GM12878 (cell line): ENCODE results near the gene ARHGAP5. TPM values are rescaled to one million over a fixed set of nuclear protein-coding genes. Genes with fewer than 3 reads are reported as not detected.
A peak's percentile ranks its signal among the peaks of the same experiment; 100 is the strongest.

Source experiments
- ATAC-seq: fragments of 200-7000 bp; cut with Tn5 transposase; 3 replicates; pipeline ENCODE4 v1.9.1; 2020; ENCODE audit warnings: mild to moderate bottlenecking, moderate library complexity
- BruUV-seq: library from RNA; stranded (reverse); fragments of 400-500 nt; replicated peaks from 2 replicates; lab custom pipeline; 2021; lab: Mats Ljungman, UMichigan
- CTCF ChIA-PET: fragments of 300-600 bp; sonication (Branson Sonifier 250); formaldehyde crosslinking; extraction: SDS; loops from one replicate; lab custom pipeline; 2021; ENCODE audit warnings: inconsistent platforms; lab: Yijun Ruan, JAX
- POLR2A ChIA-PET: fragments of 350-600 bp; formaldehyde crosslinking; extraction: SDS; loops from one replicate; lab custom pipeline; 2021; ENCODE audit warnings: inconsistent platforms; lab: Charles Lee
- RAD21 ChIA-PET: fragments of 300-600 bp; sonication (Branson Sonifier 250); formaldehyde crosslinking; loops from one replicate; lab custom pipeline; 2023; ENCODE audit warnings: antibody characterized with exemption; ENCODE audit not compliant: unreplicated experiment; lab: Charles Lee
- SMC1A ChIA-PET: fragments of 300-600 bp; sonication (Branson Sonifier 250); formaldehyde crosslinking; loops from one replicate; lab custom pipeline; 2023; ENCODE audit not compliant: unreplicated experiment, uncharacterized antibody; lab: Charles Lee
- DNase-seq: peaks from one replicate; pipeline ENCODE4 v3.0.0-alpha.2; 2011; ENCODE audit warnings: low read depth, low spot score
- FAIRE-seq: peaks from 3 replicates; lab custom pipeline; 2011; peaks lifted over from hg19 to GRCh38; lab: Jason Lieb, UNC
- H2AFZ ChIP-seq: 2 replicates; pipeline ENCODE4 v1.6.0; 2011; ENCODE audit warnings: low read depth, low read length, control low read depth; ENCODE audit not compliant: control insufficient read depth
- H3K27ac ChIP-seq: 2 replicates; pipeline ENCODE4 v1.5.1; 2011; ENCODE audit warnings: control low read depth; ENCODE audit not compliant: control insufficient read depth, insufficient read depth
- H3K27me3 ChIP-seq, 2 experiments: replicated peaks in 1 of 2; 2 replicates each; pipeline versions ENCODE4 v1.6.0 to v1.6.1; 2011; ENCODE audit warnings: low read length in 1 of 2; ENCODE audit not compliant: control insufficient read depth in 2 of 2, insufficient read depth in 2 of 2
- H3K36me3 ChIP-seq, 2 experiments: 2 replicates each; pipeline ENCODE4 v1.5.1; 2011; ENCODE audit warnings: low read length in 1 of 2; ENCODE audit not compliant: control insufficient read depth in 2 of 2, insufficient read depth in 2 of 2
- H3K4me1 ChIP-seq: 2 replicates; pipeline ENCODE4 v1.6.1; 2011; ENCODE audit warnings: mild to moderate bottlenecking, low read length, moderate library complexity, mixed read lengths; ENCODE audit not compliant: control insufficient read depth, insufficient read depth
- H3K4me2 ChIP-seq: 2 replicates; pipeline ENCODE4 v1.6.0; 2011; ENCODE audit warnings: control low read depth; ENCODE audit not compliant: control insufficient read depth, insufficient read depth
- H3K4me3 ChIP-seq: fragments of 200-600 bp; sonication (generic); 2 replicates; pipeline ENCODE4 v1.5.1; 2016
- H3K79me2 ChIP-seq: 2 replicates; pipeline ENCODE4 v1.6.0; 2011; ENCODE audit warnings: low read length; ENCODE audit not compliant: control insufficient read depth, insufficient read depth
- H3K9ac ChIP-seq: 2 replicates; pipeline ENCODE4 v1.8.0; 2011; ENCODE audit warnings: low read length, control low read depth, mixed read lengths; ENCODE audit not compliant: control insufficient read depth, insufficient read depth
- H3K9me3 ChIP-seq: replicated peaks from 3 replicates; pipeline ENCODE4 v1.5.1; 2011; ENCODE audit warnings: mild to moderate bottlenecking, low read length; ENCODE audit not compliant: control insufficient read depth, insufficient read depth
- H4K20me1 ChIP-seq: 2 replicates; pipeline ENCODE4 v1.6.0; 2011; ENCODE audit not compliant: control insufficient read depth, insufficient read depth
- CEBPB ChIP-seq, 2 experiments: fragments of 150-350 bp in 1 of 2; IDR thresholded peaks; 2 replicates each; pipeline ENCODE4 v1.6.1; 2012 to 2014; ENCODE audit warnings: low read depth in 2 of 2, low read length in 2 of 2, borderline replicate concordance in 1 of 2, inconsistent platforms in 1 of 2
- FOXK2 ChIP-seq: fragments of 450-650 bp; IDR thresholded peaks from 2 replicates; pipeline ENCODE4 v1.6.1; 2017; ENCODE audit warnings: mild to moderate bottlenecking, moderate library complexity
- IRF4 ChIP-seq: IDR thresholded peaks from 2 replicates; pipeline ENCODE4 v1.6.1; 2011; ENCODE audit warnings: low read depth, low read length
- JUNB ChIP-seq: IDR thresholded peaks from 2 replicates; pipeline ENCODE4 v1.6.1; 2016; ENCODE audit warnings: antibody characterized with exemption, mild to moderate bottlenecking
- KLF5 ChIP-seq: fragments of 450-650 bp; IDR thresholded peaks from 2 replicates; pipeline ENCODE4 v1.6.1; 2014; ENCODE audit warnings: mild to moderate bottlenecking; ENCODE audit not compliant: partially characterized antibody
- NBN ChIP-seq: fragments of 450-650 bp; IDR thresholded peaks from 2 replicates; pipeline ENCODE4 v1.6.1; 2016
- PML ChIP-seq: IDR thresholded peaks from 2 replicates; pipeline ENCODE4 v1.6.1; 2012; ENCODE audit warnings: low read length, inconsistent platforms
- POU2F2 ChIP-seq: IDR thresholded peaks from 3 replicates; pipeline ENCODE4 v1.6.1; 2011; ENCODE audit warnings: low read depth, mild to moderate bottlenecking, low read length, borderline replicate concordance
- SMAD1 ChIP-seq: fragments of 450-650 bp; IDR thresholded peaks from 2 replicates; pipeline ENCODE4 v1.6.1; 2018; ENCODE audit warnings: mild to moderate bottlenecking, low read depth; ENCODE audit not compliant: partially characterized antibody
- SMC3 ChIP-seq: IDR thresholded peaks from 2 replicates; pipeline ENCODE4 v1.6.1; 2011; ENCODE audit warnings: low read length, improper control_type of control experiment, borderline replicate concordance
- SREBF2 ChIP-seq: IDR thresholded peaks from 2 replicates; pipeline ENCODE4 v1.6.1; 2012; ENCODE audit warnings: mild to moderate bottlenecking, low read length
- YBX1 ChIP-seq: fragments of 450-650 bp; IDR thresholded peaks from 2 replicates; pipeline ENCODE4 v1.6.1; 2016; ENCODE audit warnings: antibody characterized with exemption
- WGBS: methylation state at CpG from one replicate; pipeline ENCODE4 v1.1.6; 2016; ENCODE audit warnings: low lambda C conversion rate; ENCODE audit not compliant: insufficient replicate concordance, insufficient coverage; ENCODE audit errors: missing lambda C conversion rate; 5-methylcytosine and 5-hydroxymethylcytosine counted together
- in situ Hi-C: fragments of 300-500 bp; cut with MboI; formaldehyde crosslinking; loops from 9 replicates; pipeline ENCODE4 v1.14.3; 2018; ENCODE audit warnings: mixed read lengths
- intact Hi-C: fragments of 100-400 bp; cut with micrococcal nuclease; formaldehyde crosslinking; loops from one replicate; pipeline ENCODE4 v1.14.2; 2022; ENCODE audit not compliant: unreplicated experiment
- polyA plus RNA-seq, 11 experiments: library from polyadenylated mRNA; depleted of rRNA in 4 of 11; unstranded in 6 of 11; stranded (reverse) in 5 of 11; fragments of >200 nt; fragmentation: Nextera tagmentation in 4 of 11; fragmentation: Illumina TruSeq in 1 of 11; extraction: Ambion mirVana in 4 of 11; extraction: Trizol in 1 of 11; gene quantifications; 1 replicate in 1 of 11; 2 replicates in 10 of 11; pipeline versions ENCODE4 v1.2.1 to v1.2.3, GENCODE V29; 2011 to 2016; ENCODE audit warnings: inconsistent platforms in 2 of 11, missing spikeins in 2 of 11, low read depth in 1 of 11
- total RNA-seq, 4 experiments: library from RNA; depleted of rRNA in 3 of 4; stranded (reverse); fragments of >200 nt in 3 of 4; fragmentation: Illumina TruSeq in 1 of 4; extraction: Trizol in 1 of 4; gene quantifications; 2 replicates each; pipeline versions ENCODE4 v1.2.1 to v1.2.3, GENCODE V29; 2013 to 2021
- TF ChIP-seq, protein P1 (sequence below): fragments of 450-650 bp; IDR thresholded peaks from 2 replicates; pipeline ENCODE4 v1.6.1; 2016; ENCODE audit warnings: mild to moderate bottlenecking
- TF ChIP-seq, protein P2 (sequence below): fragments of 450-650 bp; IDR thresholded peaks from 2 replicates; pipeline ENCODE4 v1.6.1; 2017; ENCODE audit warnings: mild to moderate bottlenecking, low read depth, inconsistent platforms; ENCODE audit not compliant: poor library complexity, severe bottlenecking

Gene ARHGAP5
- total and polyA plus RNA-seq, 10 of the 15 experiments (the other 5 are each of a cell fraction or from before 2014, with no cell fraction given): 0.91 to 19.6 (median 7.2) TPM

DNA sequence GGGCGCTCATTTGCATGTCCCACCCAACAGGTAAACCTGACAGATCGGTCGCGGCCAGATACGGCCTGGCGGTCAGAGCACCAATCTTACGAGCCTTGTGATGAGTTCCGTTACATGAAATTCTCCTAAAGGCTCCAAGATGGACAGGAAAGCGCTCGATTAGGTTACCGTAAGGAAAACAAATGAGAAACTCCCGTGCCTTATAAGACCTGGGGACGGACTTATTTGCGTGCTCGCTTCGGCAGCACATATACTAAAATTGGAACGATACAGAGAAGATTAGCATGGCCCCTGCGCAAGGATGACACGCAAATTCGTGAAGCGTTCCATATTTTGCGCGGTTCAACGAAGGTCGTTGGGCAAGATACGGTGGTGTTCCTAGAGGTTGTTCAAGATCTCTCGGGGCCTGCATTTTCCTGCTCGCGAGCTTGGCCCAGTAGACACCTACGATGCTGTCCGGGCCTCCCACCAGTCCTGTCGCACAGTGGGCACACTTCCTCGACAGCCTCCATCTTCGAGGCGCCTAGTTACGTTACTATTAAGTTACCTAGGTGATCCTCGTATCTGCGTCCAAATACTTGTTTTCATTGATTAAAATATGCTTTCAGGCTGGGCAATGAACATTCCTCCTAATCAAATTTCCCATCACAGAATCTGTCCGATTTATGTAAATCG lies 124.8 kb downstream of the ARHGAP5 start, which contains the start of gene RNU6-7:
Gene RNU6-7, plus strand, starts transcription at position 230 of the 675 bp plus-strand sequence.
- ChIA-PET CTCF (interaction anchor here (0.6 to 2.0 kb wide), 4 partner anchors 51 to 128 kb away, joined by 3 to 12 read pairs (median 5); no protein-coding TSS in a partner anchor), SMC1A (interaction anchor here (2.4 kb wide), 1 partner anchor 126 kb away, joined by 9 read pairs; the partner anchor contains the start of gene ARHGAP5), POLR2A (interaction anchor here (1.0 kb wide), 1 partner anchor 121 kb away, joined by 3 read pairs; no protein-coding TSS in a partner anchor), RAD21 (no interaction called here)
- Histone ChIP-seq H3K27ac (peak within 1 kb of the TSS; percentile 34), H3K79me2 (no peaks in the 10 kb centered on the region), H3K9me3 (no peaks in the 10 kb centered on the region), H3K4me3 (peak within 1 kb of the TSS; percentile 73), H3K36me3 (no peaks in the 10 kb centered on the region), H3K27me3 (no peaks in the 10 kb centered on the region), H3K4me1 (peaks cover 35% of the 10 kb centered on the region), H2AFZ (peak within 1 kb of the TSS; percentile 74), H4K20me1 (no peaks in the 10 kb centered on the region), H3K4me2 (peak within 1 kb of the TSS; percentile 91), H3K9ac (peak within 1 kb of the TSS; percentile 29)
- WGBS: 2% methylated on average over 40 of the region's 40 CpGs
- intact Hi-C loops (loop anchor here (2.0 kb wide), 2 partner anchors 99 to 125 kb away; partner anchors contain the start of gene ARHGAP5), in situ Hi-C loops (loop anchor here (5.0 kb wide), 1 partner anchor 125 kb away; the partner anchor contains the start of gene ARHGAP5)
- BruUV-seq: no TSS peak
- FAIRE-seq (no peak), DNase-seq (no peak), ATAC-seq (no peak)
- TF ChIP-seq, protein P1, sequence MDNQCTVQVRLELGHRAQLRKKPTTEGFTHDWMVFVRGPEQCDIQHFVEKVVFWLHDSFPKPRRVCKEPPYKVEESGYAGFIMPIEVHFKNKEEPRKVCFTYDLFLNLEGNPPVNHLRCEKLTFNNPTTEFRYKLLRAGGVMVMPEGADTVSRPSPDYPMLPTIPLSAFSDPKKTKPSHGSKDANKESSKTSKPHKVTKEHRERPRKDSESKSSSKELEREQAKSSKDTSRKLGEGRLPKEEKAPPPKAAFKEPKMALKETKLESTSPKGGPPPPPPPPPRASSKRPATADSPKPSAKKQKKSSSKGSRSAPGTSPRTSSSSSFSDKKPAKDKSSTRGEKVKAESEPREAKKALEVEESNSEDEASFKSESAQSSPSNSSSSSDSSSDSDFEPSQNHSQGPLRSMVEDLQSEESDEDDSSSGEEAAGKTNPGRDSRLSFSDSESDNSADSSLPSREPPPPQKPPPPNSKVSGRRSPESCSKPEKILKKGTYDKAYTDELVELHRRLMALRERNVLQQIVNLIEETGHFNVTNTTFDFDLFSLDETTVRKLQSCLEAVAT: no peak
- TF ChIP-seq IRF4 (no peak), FOXK2 (no peak), SMAD1 (no peak), SREBF2 (peak; percentile 67), PML (no peak), NBN (no peak), CEBPB (IDR thresholded peaks at IDR 0.05; ENCODE audit: borderline replicate concordance in 1 of 2, low read depth in 2 of 2, low read length in 2 of 2) (no peak), SMC3 (no peak), JUNB (no peak), POU2F2 (peak; percentile 82; the same call in 1 of the 3 replicates), YBX1 (no peak), KLF5 (no peak)
- TF ChIP-seq, protein P2, sequence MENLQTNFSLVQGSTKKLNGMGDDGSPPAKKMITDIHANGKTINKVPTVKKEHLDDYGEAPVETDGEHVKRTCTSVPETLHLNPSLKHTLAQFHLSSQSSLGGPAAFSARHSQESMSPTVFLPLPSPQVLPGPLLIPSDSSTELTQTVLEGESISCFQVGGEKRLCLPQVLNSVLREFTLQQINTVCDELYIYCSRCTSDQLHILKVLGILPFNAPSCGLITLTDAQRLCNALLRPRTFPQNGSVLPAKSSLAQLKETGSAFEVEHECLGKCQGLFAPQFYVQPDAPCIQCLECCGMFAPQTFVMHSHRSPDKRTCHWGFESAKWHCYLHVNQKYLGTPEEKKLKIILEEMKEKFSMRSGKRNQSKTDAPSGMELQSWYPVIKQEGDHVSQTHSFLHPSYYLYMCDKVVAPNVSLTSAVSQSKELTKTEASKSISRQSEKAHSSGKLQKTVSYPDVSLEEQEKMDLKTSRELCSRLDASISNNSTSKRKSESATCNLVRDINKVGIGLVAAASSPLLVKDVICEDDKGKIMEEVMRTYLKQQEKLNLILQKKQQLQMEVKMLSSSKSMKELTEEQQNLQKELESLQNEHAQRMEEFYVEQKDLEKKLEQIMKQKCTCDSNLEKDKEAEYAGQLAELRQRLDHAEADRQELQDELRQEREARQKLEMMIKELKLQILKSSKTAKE: no peak
